IMR-90 (cell line): ENCODE data around the gene SCN11A. TPM values are rescaled to one million over a fixed set of nuclear protein-coding genes. Genes with fewer than 3 reads are reported as not detected.

Experiments used
- ATAC-seq: fragments of 200-7000 bp; cut with Tn5 transposase; 2 replicates; pipeline ENCODE4 v1.9.1; 2020; ENCODE audit warnings: low read depth, mild to moderate bottlenecking, moderate library complexity
- BruUV-seq: library from RNA; stranded (reverse); fragments of 400-500 nt; replicated peaks from 2 replicates; lab custom pipeline; 2021; lab: Mats Ljungman, UMichigan
- CTCF ChIA-PET: fragments of 300-600 bp; formaldehyde crosslinking; extraction: SDS; loops from one replicate; lab custom pipeline; 2021; ENCODE audit warnings: antibody characterized with exemption; lab: Yijun Ruan, JAX
- POLR2A ChIA-PET: fragments of 300-600 bp; sonication (Branson Sonifier 250); formaldehyde crosslinking; loops from one replicate; lab custom pipeline; 2022; ENCODE audit warnings: antibody characterized with exemption; ENCODE audit not compliant: unreplicated experiment; lab: Charles Lee
- DNase-seq: peaks from one replicate; pipeline ENCODE4 v3.0.0; 2013
- H2AFZ ChIP-seq: replicated peaks from 2 replicates; pipeline ENCODE3; 2013; ENCODE audit warnings: low read length, mild to moderate bottlenecking; ENCODE audit not compliant: poor library complexity
- H2AK5ac ChIP-seq: 2 replicates; pipeline ENCODE4 v1.6.1; 2013; ENCODE audit warnings: low read depth, low read length, inconsistent platforms
- H2AK9ac ChIP-seq: replicated peaks from 2 replicates; pipeline ENCODE3; 2013; ENCODE audit warnings: mild to moderate bottlenecking, low read depth, low read length, moderate library complexity; ENCODE audit not compliant: poor library complexity
- H2BK120ac ChIP-seq: 2 replicates; pipeline ENCODE4 v1.6.1; 2013; ENCODE audit warnings: low read depth, low read length, inconsistent platforms
- H2BK15ac ChIP-seq: 3 replicates; pipeline ENCODE4 v1.6.1; 2013; ENCODE audit warnings: low read depth, low read length, inconsistent platforms
- H2BK20ac ChIP-seq: 2 replicates; pipeline ENCODE4 v1.6.1; 2013; ENCODE audit warnings: low read depth, mild to moderate bottlenecking, inconsistent platforms, low read length, moderate library complexity
- H2BK5ac ChIP-seq: 2 replicates; pipeline ENCODE4 v1.6.1; 2013; ENCODE audit warnings: mild to moderate bottlenecking, low read depth, low read length, inconsistent platforms; ENCODE audit not compliant: poor library complexity, severe bottlenecking
- H3K14ac ChIP-seq: replicated peaks from 2 replicates; pipeline ENCODE4 v1.6.1; 2013; ENCODE audit warnings: low read depth, low read length, inconsistent platforms
- H3K18ac ChIP-seq: 2 replicates; pipeline ENCODE4 v1.6.1; 2013; ENCODE audit warnings: low read depth, low read length, control low read depth
- H3K23ac ChIP-seq: 2 replicates; pipeline ENCODE4 v1.6.1; 2013; ENCODE audit warnings: low read depth, low read length, inconsistent platforms
- H3K27ac ChIP-seq: 2 replicates; pipeline ENCODE4 v1.5.1; 2013; ENCODE audit warnings: mild to moderate bottlenecking, control low read depth, low read length; ENCODE audit not compliant: insufficient read depth
- H3K27me3 ChIP-seq: 2 replicates; pipeline ENCODE4 v1.6.1; 2013; ENCODE audit warnings: low read length; ENCODE audit not compliant: control insufficient read depth, insufficient read depth
- H3K36me3 ChIP-seq: 2 replicates; pipeline ENCODE4 v1.6.1; 2013; ENCODE audit warnings: low read length, mixed read lengths; ENCODE audit not compliant: control insufficient read depth, insufficient read depth
- H3K4ac ChIP-seq: 2 replicates; pipeline ENCODE4 v1.6.1; 2013; ENCODE audit warnings: low read depth, low read length, inconsistent platforms
- H3K4me1 ChIP-seq: 2 replicates; pipeline ENCODE4 v1.6.1; 2013; ENCODE audit warnings: low read length, mixed read lengths; ENCODE audit not compliant: control insufficient read depth, insufficient read depth
- H3K4me2 ChIP-seq: 2 replicates; pipeline ENCODE4 v1.6.1; 2013; ENCODE audit warnings: low read depth, mild to moderate bottlenecking, control low read depth, low read length, moderate library complexity
- H3K4me3 ChIP-seq: 2 replicates; pipeline ENCODE4 v1.5.1; 2013; ENCODE audit warnings: low read depth, mild to moderate bottlenecking, control low read depth, low read length, moderate library complexity; ENCODE audit not compliant: insufficient read depth
- H3K56ac ChIP-seq: 2 replicates; pipeline ENCODE4 v1.6.1; 2013; ENCODE audit warnings: low read length, inconsistent platforms; ENCODE audit not compliant: insufficient read depth; ENCODE audit errors: extremely low read depth
- H3K79me1 ChIP-seq, 2 experiments: 2 replicates each; pipeline ENCODE4 v1.6.1; 2013; ENCODE audit warnings: low read length in 2 of 2, inconsistent platforms in 1 of 2, low read depth in 1 of 2
- H3K9ac ChIP-seq: 2 replicates; pipeline ENCODE4 v1.6.1; 2013; ENCODE audit warnings: low read depth, low read length, control low read depth
- H3K9me1 ChIP-seq: 2 replicates; pipeline ENCODE4 v1.6.1; 2013; ENCODE audit warnings: low read length, inconsistent platforms; ENCODE audit not compliant: insufficient read depth
- H3K9me3 ChIP-seq: 2 replicates; pipeline ENCODE4 v1.6.1; 2013; ENCODE audit warnings: low read length; ENCODE audit not compliant: control insufficient read depth, insufficient read depth
- H4K20me1 ChIP-seq: 2 replicates; pipeline ENCODE4 v1.6.1; 2013; ENCODE audit warnings: low read length, inconsistent platforms; ENCODE audit not compliant: insufficient read depth
- H4K5ac ChIP-seq: 2 replicates; pipeline ENCODE4 v1.6.1; 2013; ENCODE audit warnings: mild to moderate bottlenecking, low read depth, low read length, control low read depth
- H4K8ac ChIP-seq, 2 experiments: 2 replicates each; pipeline ENCODE4 v1.6.1; 2013; ENCODE audit warnings: low read depth in 2 of 2, low read length in 2 of 2, control low read depth in 1 of 2, inconsistent platforms in 1 of 2
- H4K91ac ChIP-seq: 2 replicates; pipeline ENCODE4 v1.6.1; 2013; ENCODE audit warnings: low read depth, low read length, inconsistent platforms; ENCODE audit not compliant: insufficient read depth
- CEBPB ChIP-seq: IDR thresholded peaks from 2 replicates; pipeline ENCODE4 v1.6.1; 2012; ENCODE audit warnings: low read depth, low read length, improper control_type of control experiment
- RCOR1 ChIP-seq: IDR thresholded peaks from 2 replicates; pipeline ENCODE4 v1.6.1; 2012; ENCODE audit warnings: mild to moderate bottlenecking, low read length, improper control_type of control experiment; ENCODE audit not compliant: insufficient replicate concordance
- RFX5 ChIP-seq: IDR thresholded peaks from 2 replicates; pipeline ENCODE4 v1.8.0; 2012; ENCODE audit warnings: low read depth, mild to moderate bottlenecking, low read length, moderate library complexity
- SMC3 ChIP-seq: fragments of 150-350 bp; IDR thresholded peaks from 2 replicates; pipeline ENCODE4 v1.6.1; 2016; ENCODE audit warnings: low read depth, mild to moderate bottlenecking, antibody characterized with exemption, low read length, moderate library complexity
- WGBS, 2 experiments: methylation state at CpG; one replicate each; pipeline versions ENCODE4 v1.1.5 to v1.1.7; 2013; ENCODE audit warnings: missing lambda C conversion rate in 2 of 2; ENCODE audit not compliant: insufficient read length in 1 of 2; ENCODE audit errors: extremely low coverage in 2 of 2; 5-methylcytosine and 5-hydroxymethylcytosine counted together
- dilution Hi-C: fragments of 300-500 bp; cut with HindIII; formaldehyde crosslinking; loops from one replicate; pipeline ENCODE4 v1.14.3; 2018; ENCODE audit warnings: low sequenced_read_pairs; ENCODE audit not compliant: unreplicated experiment
- in situ Hi-C: fragments of 300-500 bp; cut with MboI; formaldehyde crosslinking; loops from 3 replicates; pipeline ENCODE4 v1.14.3; 2019; ENCODE audit warnings: low sequenced_read_pairs, inconsistent platforms, mixed read lengths
- intact Hi-C: fragments of 100-400 bp; cut with micrococcal nuclease; formaldehyde crosslinking; loops from 2 replicates; pipeline ENCODE4 v1.10.0; 2022
- polyA plus RNA-seq, 3 experiments: library from polyadenylated mRNA; depleted of rRNA; stranded (reverse); fragments of >200 nt; gene quantifications; 2 replicates each; pipeline ENCODE4 v1.2.3, GENCODE V29; 2012; ENCODE audit warnings: low replicate concordance in 1 of 3
- total RNA-seq: library from RNA; depleted of rRNA; stranded (reverse); fragments of >200 nt; gene quantifications from 2 replicates; pipeline ENCODE4 v1.2.3, GENCODE V29; 2012

Gene SCN11A
- total and polyA plus RNA-seq, 2 of the 4 experiments (the other 2 are of a cell fraction), result under 0.01 to 0.02 TPM

GRCh38 chr3:39019299-39019698 lies 32.4 kb downstream of the SCN11A start:
- ChIA-PET POLR2A (no interaction called here), CTCF (no interaction called here)
- Histone ChIP-seq H3K9me3 (no peaks in the 10 kb centered on the region), H3K4me3 (no peak overlapping the region), H2BK5ac (no peak overlapping the region), H3K79me1 (no peaks in the 10 kb centered on the region), H2BK120ac (no peak overlapping the region), H3K18ac (no peak overlapping the region), H3K14ac (no peak overlapping the region), H3K9me1 (no peaks in the 10 kb centered on the region), H3K27ac (no peak overlapping the region), H3K9ac (no peak overlapping the region), H4K8ac (no peak overlapping the region), H4K5ac (no peak overlapping the region), H3K4me2 (no peak overlapping the region), H4K20me1 (no peaks in the 10 kb centered on the region), H2AFZ (no peak overlapping the region), H3K23ac (no peak overlapping the region), H2AK5ac (no peak overlapping the region), H2BK20ac (no peak overlapping the region), H3K56ac (no peak overlapping the region), H4K91ac (no peak overlapping the region), H3K4me1 (no peaks in the 10 kb centered on the region), H2BK15ac (no peak overlapping the region), H2AK9ac (no peak overlapping the region), H3K36me3 (no peaks in the 10 kb centered on the region), H3K27me3 (peaks cover 1% of the 10 kb centered on the region), H3K4ac (no peak overlapping the region)
- ATAC-seq, result no peak
- no CpG with 5 or more reads among the region's 2 CpGs for WGBS, 2 experiments
- intact Hi-C loops, result no loop called here
- dilution Hi-C loops, result no loop called here
- in situ Hi-C loops, result no loop called here
- no peak for TF ChIP-seq CEBPB
- no peak for TF ChIP-seq RFX5
- no peak for TF ChIP-seq RCOR1
- no peak for TF ChIP-seq SMC3
- no peak for DNase-seq
- no TSS peak for BruUV-seq
